Germinal center (tissue), 1 donor: Measurements from ENCODE around the gene TNFRSF6B.
A peak's percentile ranks its signal among the peaks of the same experiment; 100 is the strongest.

ENCODE experiments used
- DNase-seq: peaks from one replicate; pipeline ENCODE4 v3.0.0; 2012; ENCODE audit warnings: mixed read lengths, low spot score

TNFRSF6B gene

GRCh38 chr20:63739130-63740069 lies 42.9 kb downstream of the TNFRSF6B start, which contains the start of gene SLC2A4RG:
SLC2A4RG (plus strand) TSS chr20:63739776; CDS start chr20:63739913, 137 bp downstream.
- peak; percentile 88 for DNase-seq

- peak; percentile 56 for DNase-seq
Measured at GRCh38 chr20:63740070-63740626, 43.7 kb downstream of the TNFRSF6B start.

GRCh38 chr20:63740627-63741353 lies 44.3 kb downstream of the TNFRSF6B start:
- DNase-seq: no peak

- DNase-seq: no peak
Measured at GRCh38 chr20:63741354-63741675, 44.9 kb downstream of the TNFRSF6B start.

- DNase-seq: no peak
Measured at GRCh38 chr20:63741676-63742380, 45.4 kb downstream of the TNFRSF6B start.

GRCh38 chr20:63742381-63743024 lies 46.1 kb downstream of the TNFRSF6B start:
- no peak for DNase-seq

GRCh38 chr20:63743210-63743970 lies 46.9 kb downstream of the TNFRSF6B start:
- peak; percentile 1 for DNase-seq

- DNase-seq: no peak
Measured at GRCh38 chr20:63744158-63744557, 47.7 kb downstream of the TNFRSF6B start.

GRCh38 chr20:63744574-63745423 lies 48.3 kb downstream of the TNFRSF6B start:
- DNase-seq: peak; percentile 3

- DNase-seq: peak; percentile 1
Measured at GRCh38 chr20:63745424-63745805, 49.0 kb downstream of the TNFRSF6B start.

GRCh38 chr20:63745961-63746731 lies 49.7 kb downstream of the TNFRSF6B start:
- DNase-seq: peak; percentile 2

- DNase-seq: peak; percentile 1
Measured at GRCh38 chr20:63746751-63747315, 50.4 kb downstream of the TNFRSF6B start.

- peak; percentile 47 for DNase-seq
Measured at GRCh38 chr20:63747622-63748069, 51.2 kb downstream of the TNFRSF6B start.
